ENCODE measurements around the gene MYO18A. TPM values are rescaled to one million over a fixed set of nuclear protein-coding genes. Genes with fewer than 3 reads are reported as not detected.

MYO18A gene
- total and polyA plus RNA-seq, 10 of the 15 experiments (the other 5 are each of a cell fraction or from before 2014, with no cell fraction given) = 2.9 to 66.0 (median 24.5) TPM

GRCh38 chr17:29096094-29096493, 84.1 kb downstream of the MYO18A start (continued):
- TF ChIP-seq CTCF (IDR thresholded peaks at IDR 0.05 in 2 of 3, conservative IDR thresholded peaks at IDR 0.05 in 1 of 3; ENCODE audit: control insufficient read depth in 2 of 3, extremely low read depth in 1 of 3, insufficient read depth in 1 of 3, low read depth in 3 of 3, low read length in 3 of 3) (no peak), POLR2A (IDR thresholded peaks at IDR 0.05; ENCODE audit: low read depth, low read length) (no peak), FOS (IDR thresholded peaks at IDR 0.05; ENCODE audit: borderline replicate concordance, extremely low read depth, insufficient read length) (no peak), JUNB (IDR thresholded peaks at IDR 0.05) (no peak), NRF1 (conservative IDR thresholded peaks at IDR 0.05; ENCODE audit: low read depth, low read length) (no peak), KAT2A (conservative IDR thresholded peaks at IDR 0.05; ENCODE audit: control insufficient read depth, low read depth, low read length) (no peak), TAF1 (IDR thresholded peaks at IDR 0.05; ENCODE audit: borderline replicate concordance, low read depth, low read length) (no peak), ZNF217 (IDR thresholded peaks at IDR 0.05) (no peak)

DNA sequence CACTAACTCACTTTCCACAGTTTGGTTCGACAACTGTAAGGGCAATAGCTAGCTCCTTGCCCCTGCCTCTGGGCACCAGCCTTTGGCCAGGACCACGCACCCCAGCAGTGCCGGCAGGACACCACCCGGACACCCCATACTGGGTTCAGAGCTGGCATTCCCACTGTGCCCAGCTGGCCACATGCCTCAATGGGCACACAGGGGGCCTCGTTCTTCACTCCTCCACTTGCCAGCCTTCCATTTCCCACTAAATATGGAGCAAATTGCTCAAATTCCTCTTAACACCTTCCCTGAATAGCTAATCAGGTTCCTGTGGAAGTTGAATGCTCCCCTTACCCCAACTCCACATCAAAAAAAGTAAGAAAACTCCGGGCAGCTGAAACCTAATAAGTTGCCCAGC, 84.8 kb downstream of the MYO18A start:
- no peak for DNase-seq (ENCODE audit: low read depth, low spot score)
- intact Hi-C loops (cut with micrococcal nuclease; ENCODE audit: unreplicated experiment) (no loop called here), in situ Hi-C loops (cut with MboI) (no loop called here)
- WGBS (ENCODE audit: insufficient coverage, insufficient replicate concordance, low lambda C conversion rate, missing lambda C conversion rate) = 92% methylated on average over 6 of the region's 6 CpGs
- BruUV-seq (replicated peaks) = no TSS peak
- ChIA-PET CTCF (interaction anchor here (1.1 kb wide), 1 partner anchor 16 kb away, joined by 3 read pairs; no protein-coding TSS in a partner anchor), RAD21 (ENCODE audit: unreplicated experiment) (interaction anchor here (1.3 kb wide), 1 partner anchor 130 kb away, joined by 4 read pairs; no protein-coding TSS in a partner anchor), SMC1A (ENCODE audit: uncharacterized antibody, unreplicated experiment) (interaction anchor here (1.1 kb wide), 1 partner anchor 130 kb away, joined by 3 read pairs; no protein-coding TSS in a partner anchor), POLR2A (no interaction called here)
- H3K4me1 ChIP-seq (ENCODE audit: control insufficient read depth, insufficient read depth, low read length) = no peaks in the 10 kb centered on the region
- no peak overlapping the region for H3K4me2 ChIP-seq (ENCODE audit: control insufficient read depth, insufficient read depth)
- no peak overlapping the region for H3K4me3 ChIP-seq
- no peaks in the 10 kb centered on the region for H3K79me2 ChIP-seq (ENCODE audit: control insufficient read depth, insufficient read depth, low read length)
- FAIRE-seq = no peak
- H3K27ac ChIP-seq (ENCODE audit: control insufficient read depth, insufficient read depth) = no peak overlapping the region
- H2AFZ ChIP-seq (ENCODE audit: control insufficient read depth, low read depth, low read length) = no peak overlapping the region
- H3K36me3 ChIP-seq (ENCODE audit: control insufficient read depth in 2 of 2, insufficient read depth in 2 of 2, low read length in 1 of 2) = peaks cover 5 to 28% of the 10 kb centered on the region in 2 experiments; a peak in 3 of 4 replicates
- H3K9me3 ChIP-seq (replicated peaks; ENCODE audit: control insufficient read depth, insufficient read depth, low read length) = no peaks in the 10 kb centered on the region
- no peak overlapping the region for H3K9ac ChIP-seq (ENCODE audit: control insufficient read depth, insufficient read depth, low read length)
- no peak for ATAC-seq
- no peaks in the 10 kb centered on the region for H3K27me3 ChIP-seq (replicated peaks in 1 of 2; ENCODE audit: control insufficient read depth in 2 of 2, insufficient read depth in 2 of 2, low read length in 1 of 2)
- TF ChIP-seq ZNF384 (IDR thresholded peaks at IDR 0.05; ENCODE audit: borderline replicate concordance, low read depth, low read length) (no peak), TAF1 (IDR thresholded peaks at IDR 0.05; ENCODE audit: borderline replicate concordance, low read depth, low read length) (no peak), POLR2AphosphoS2 (IDR thresholded peaks at IDR 0.05; ENCODE audit: low read depth, low read length) (no peak), TCF7 (IDR thresholded peaks at IDR 0.05; ENCODE audit: borderline replicate concordance) (no peak), KAT2A (conservative IDR thresholded peaks at IDR 0.05; ENCODE audit: control insufficient read depth, low read depth, low read length) (no peak), BACH1 (IDR thresholded peaks at IDR 0.05; ENCODE audit: borderline replicate concordance) (no peak), ZNF592 (IDR thresholded peaks at IDR 0.05) (no peak), RAD21 (IDR thresholded peaks at IDR 0.05; ENCODE audit: insufficient read depth, low read depth, low read length) (no peak), TBL1XR1 (IDR thresholded peaks at IDR 0.05; ENCODE audit: low read depth, low read length) (no peak), BHLHE40 (IDR thresholded peaks at IDR 0.05; ENCODE audit: borderline replicate concordance in 1 of 2, low read depth in 2 of 2, low read length in 1 of 2) (no peak)
- TF ChIP-seq, protein P1, sequence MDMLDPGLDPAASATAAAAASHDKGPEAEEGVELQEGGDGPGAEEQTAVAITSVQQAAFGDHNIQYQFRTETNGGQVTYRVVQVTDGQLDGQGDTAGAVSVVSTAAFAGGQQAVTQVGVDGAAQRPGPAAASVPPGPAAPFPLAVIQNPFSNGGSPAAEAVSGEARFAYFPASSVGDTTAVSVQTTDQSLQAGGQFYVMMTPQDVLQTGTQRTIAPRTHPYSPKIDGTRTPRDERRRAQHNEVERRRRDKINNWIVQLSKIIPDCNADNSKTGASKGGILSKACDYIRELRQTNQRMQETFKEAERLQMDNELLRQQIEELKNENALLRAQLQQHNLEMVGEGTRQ (IDR thresholded peaks at IDR 0.05; ENCODE audit: borderline replicate concordance, low read depth, low read length) = no peak
- no peaks in the 10 kb centered on the region for H4K20me1 ChIP-seq (ENCODE audit: control insufficient read depth, insufficient read depth)

Data from GM12878 (cell line).